ENCODE data around the gene BOD1L1.
"Not testable (repeated sequence)": the region's sequence is repeated elsewhere in the genome, so short reads cannot be mapped to it uniquely, and the experiment has no call there.

BOD1L1 gene

GRCh38 chr4:13597604-13598003 lies 29.9 kb downstream of the BOD1L1 start:
- Mint-ChIP-seq H3K4me3 (no peak overlapping the region), H3K4me1 (ENCODE audit: low read depth) (no peaks in the 10 kb centered on the region), H3K27me3 (no peaks in the 10 kb centered on the region), H3K36me3 (peaks cover 27% of the 10 kb centered on the region), H3K27ac (no peak overlapping the region), H3K9me3 (ENCODE audit: low read depth) (no peaks in the 10 kb centered on the region)

- H3K27ac Mint-ChIP-seq, result no peak overlapping the region
- H3K36me3 Mint-ChIP-seq, result peaks cover 24% of the 10 kb centered on the region
- no peaks in the 10 kb centered on the region for H3K4me1 Mint-ChIP-seq (ENCODE audit: low read depth)
- H3K27me3 Mint-ChIP-seq, result no peaks in the 10 kb centered on the region
- no peaks in the 10 kb centered on the region for H3K9me3 Mint-ChIP-seq (ENCODE audit: low read depth)
- no peak overlapping the region for H3K4me3 Mint-ChIP-seq
Observed at GRCh38 chr4:13597141-13597540, 30.4 kb downstream of the BOD1L1 start.

GRCh38 chr4:13592220-13592619 lies 35.3 kb downstream of the BOD1L1 start:
- Mint-ChIP-seq H3K4me1 (ENCODE audit: low read depth) (no peaks in the 10 kb centered on the region), H3K4me3 (no peak overlapping the region), H3K9me3 (ENCODE audit: low read depth) (no peaks in the 10 kb centered on the region), H3K36me3 (peaks cover 6% of the 10 kb centered on the region), H3K27me3 (no peaks in the 10 kb centered on the region), H3K27ac (no peak overlapping the region)

- Mint-ChIP-seq H3K4me1 (ENCODE audit: low read depth) (no peaks in the 10 kb centered on the region), H3K9me3 (ENCODE audit: low read depth) (no peaks in the 10 kb centered on the region), H3K36me3 (peaks cover 2% of the 10 kb centered on the region), H3K27me3 (no peaks in the 10 kb centered on the region), H3K4me3 (no peak overlapping the region), H3K27ac (no peak overlapping the region)
Observed at GRCh38 chr4:13590766-13591165, 36.8 kb downstream of the BOD1L1 start.

GRCh38 chr4:13588954-13589353 lies 38.6 kb downstream of the BOD1L1 start:
- Mint-ChIP-seq H3K27me3 (no peaks in the 10 kb centered on the region), H3K36me3 (peaks cover 4% of the 10 kb centered on the region), H3K4me1 (ENCODE audit: low read depth) (no peaks in the 10 kb centered on the region), H3K27ac (no peak overlapping the region), H3K9me3 (ENCODE audit: low read depth) (no peaks in the 10 kb centered on the region), H3K4me3 (no peak overlapping the region)

- Mint-ChIP-seq H3K4me1 (ENCODE audit: low read depth) (no peaks in the 10 kb centered on the region), H3K36me3 (peaks cover 11% of the 10 kb centered on the region), H3K4me3 (no peak overlapping the region), H3K9me3 (ENCODE audit: low read depth) (no peaks in the 10 kb centered on the region), H3K27ac (no peak overlapping the region), H3K27me3 (no peaks in the 10 kb centered on the region)
Observed at GRCh38 chr4:13584481-13584880, 43.0 kb downstream of the BOD1L1 start.

GRCh38 chr4:13580036-13580435 lies 47.5 kb downstream of the BOD1L1 start:
- Mint-ChIP-seq H3K4me3 (no peak overlapping the region), H3K27me3 (no peaks in the 10 kb centered on the region), H3K9me3 (ENCODE audit: low read depth) (no peaks in the 10 kb centered on the region), H3K27ac (no peak overlapping the region), H3K36me3 (peaks cover 11% of the 10 kb centered on the region), H3K4me1 (ENCODE audit: low read depth) (no peaks in the 10 kb centered on the region)

GRCh38 chr4:13577660-13578059 lies 49.9 kb downstream of the BOD1L1 start:
- no peaks in the 10 kb centered on the region for H3K27me3 Mint-ChIP-seq
- no peak overlapping the region for H3K27ac Mint-ChIP-seq
- no peaks in the 10 kb centered on the region for H3K9me3 Mint-ChIP-seq (ENCODE audit: low read depth)
- peaks cover 6% of the 10 kb centered on the region for H3K36me3 Mint-ChIP-seq
- H3K4me1 Mint-ChIP-seq (ENCODE audit: low read depth), result no peaks in the 10 kb centered on the region
- no peak overlapping the region for H3K4me3 Mint-ChIP-seq

GRCh38 chr4:13570916-13571315 lies 56.6 kb downstream of the BOD1L1 start:
- Mint-ChIP-seq H3K9me3 (ENCODE audit: low read depth) (no peaks in the 10 kb centered on the region), H3K36me3 (peaks cover 9% of the 10 kb centered on the region), H3K27me3 (no peaks in the 10 kb centered on the region), H3K4me1 (ENCODE audit: low read depth) (no peaks in the 10 kb centered on the region), H3K27ac (no peak overlapping the region), H3K4me3 (no peak overlapping the region)

GRCh38 chr4:13567125-13567524 lies 60.4 kb downstream of the BOD1L1 start:
- no peaks in the 10 kb centered on the region for H3K9me3 Mint-ChIP-seq (ENCODE audit: low read depth)
- no peak overlapping the region for H3K4me3 Mint-ChIP-seq
- no peaks in the 10 kb centered on the region for H3K27me3 Mint-ChIP-seq
- no peaks in the 10 kb centered on the region for H3K4me1 Mint-ChIP-seq (ENCODE audit: low read depth)
- peaks cover 9% of the 10 kb centered on the region for H3K36me3 Mint-ChIP-seq
- H3K27ac Mint-ChIP-seq, result no peak overlapping the region

- H3K4me3 Mint-ChIP-seq, result no peak overlapping the region
- H3K9me3 Mint-ChIP-seq (ENCODE audit: low read depth), result no peaks in the 10 kb centered on the region
- peaks cover 5% of the 10 kb centered on the region for H3K36me3 Mint-ChIP-seq
- H3K4me1 Mint-ChIP-seq (ENCODE audit: low read depth), result no peaks in the 10 kb centered on the region
- no peak overlapping the region for H3K27ac Mint-ChIP-seq
- peaks cover 4% of the 10 kb centered on the region for H3K27me3 Mint-ChIP-seq
Observed at GRCh38 chr4:13562876-13563275, 64.6 kb downstream of the BOD1L1 start.

GRCh38 chr4:13561673-13562072 lies 65.9 kb downstream of the BOD1L1 start:
- Mint-ChIP-seq H3K27me3 (peaks cover 6% of the 10 kb centered on the region), H3K4me3 (no peak overlapping the region), H3K9me3 (ENCODE audit: low read depth) (no peaks in the 10 kb centered on the region), H3K27ac (no peak overlapping the region), H3K4me1 (ENCODE audit: low read depth) (no peaks in the 10 kb centered on the region), H3K36me3 (peaks cover 5% of the 10 kb centered on the region)

- H3K4me1 Mint-ChIP-seq (ENCODE audit: low read depth); H3K27ac Mint-ChIP-seq; H3K4me3 Mint-ChIP-seq; H3K36me3 Mint-ChIP-seq; H3K27me3 Mint-ChIP-seq; H3K9me3 Mint-ChIP-seq (ENCODE audit: low read depth): not testable (repeated sequence)
Observed at GRCh38 chr4:13560111-13560510, 67.4 kb downstream of the BOD1L1 start.

- no peak overlapping the region for H3K27ac Mint-ChIP-seq
- no peaks in the 10 kb centered on the region for H3K4me1 Mint-ChIP-seq (ENCODE audit: low read depth)
Observed at GRCh38 chr4:13559413-13559812, 68.1 kb downstream of the BOD1L1 start.

GRCh38 chr4:13558881-13559280 lies 68.6 kb downstream of the BOD1L1 start:
- Mint-ChIP-seq H3K36me3 (peaks cover 3% of the 10 kb centered on the region), H3K27me3 (peaks cover 12% of the 10 kb centered on the region), H3K27ac (no peak overlapping the region), H3K4me1 (ENCODE audit: low read depth) (no peaks in the 10 kb centered on the region), H3K4me3 (no peak overlapping the region), H3K9me3 (ENCODE audit: low read depth) (no peaks in the 10 kb centered on the region)

More at GRCh38 chr4:13559413-13559812, 68.1 kb downstream of the BOD1L1 start:
- H3K9me3 Mint-ChIP-seq (ENCODE audit: low read depth), result no peaks in the 10 kb centered on the region
- H3K4me3 Mint-ChIP-seq, result no peak overlapping the region
- H3K36me3 Mint-ChIP-seq, result peaks cover 3% of the 10 kb centered on the region
- peaks cover 10% of the 10 kb centered on the region for H3K27me3 Mint-ChIP-seq

GRCh38 chr4:13555325-13555724 lies 72.2 kb downstream of the BOD1L1 start:
- Mint-ChIP-seq H3K9me3 (ENCODE audit: low read depth) (no peaks in the 10 kb centered on the region), H3K4me3 (no peak overlapping the region), H3K36me3 (no peaks in the 10 kb centered on the region), H3K4me1 (ENCODE audit: low read depth) (no peaks in the 10 kb centered on the region), H3K27ac (no peak overlapping the region), H3K27me3 (peaks cover 33% of the 10 kb centered on the region)

All from activated naive CD8-positive, alpha-beta T cell (primary cell).